GM19467 (cell line): Measurements from ENCODE around the gene NAV2.

Source experiments
- ATAC-seq: cut with Tn5 transposase; IDR thresholded peaks from one replicate; pipeline ENCODE4 v1.9.1; 2021; ENCODE audit warnings: mild to moderate bottlenecking, moderate library complexity; ENCODE audit not compliant: unreplicated experiment

NAV2 gene

DNA sequence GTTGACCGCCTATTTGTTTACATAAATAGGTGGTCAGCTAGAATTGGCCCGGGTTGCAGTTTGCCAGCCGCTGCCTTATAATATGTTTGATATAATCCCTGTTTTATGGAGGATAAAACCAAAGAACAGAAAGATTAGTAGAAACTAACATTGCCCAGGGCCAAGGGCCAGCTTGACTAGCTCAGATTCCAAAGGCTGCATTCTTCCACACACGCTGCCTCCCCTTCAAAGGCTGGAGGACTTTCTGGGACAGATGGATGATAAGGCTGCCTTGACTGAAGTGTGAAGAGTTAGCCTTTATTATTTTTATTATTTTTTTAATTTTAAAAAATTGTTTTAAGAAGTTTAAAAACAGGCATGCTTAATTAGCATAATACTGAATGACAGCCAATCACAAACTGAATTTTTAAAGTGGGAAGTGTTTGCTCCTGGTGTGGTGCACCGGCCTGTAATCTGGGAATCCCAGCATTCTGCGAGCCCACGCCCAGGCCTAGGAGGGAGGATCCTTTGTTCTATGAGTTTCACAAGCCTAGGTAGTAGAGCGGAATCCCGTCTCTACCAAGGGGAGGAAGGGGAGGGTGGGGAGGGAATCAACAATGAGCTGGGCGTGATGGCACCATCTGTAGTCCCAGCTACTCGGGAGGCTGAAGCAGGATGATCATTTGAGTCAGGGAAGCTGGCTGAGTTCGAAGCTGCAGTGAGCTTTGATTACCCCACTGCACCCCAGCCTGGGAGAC lies 114.9 kb downstream of the NAV2 start:
- ATAC-seq: no peak

DNA sequence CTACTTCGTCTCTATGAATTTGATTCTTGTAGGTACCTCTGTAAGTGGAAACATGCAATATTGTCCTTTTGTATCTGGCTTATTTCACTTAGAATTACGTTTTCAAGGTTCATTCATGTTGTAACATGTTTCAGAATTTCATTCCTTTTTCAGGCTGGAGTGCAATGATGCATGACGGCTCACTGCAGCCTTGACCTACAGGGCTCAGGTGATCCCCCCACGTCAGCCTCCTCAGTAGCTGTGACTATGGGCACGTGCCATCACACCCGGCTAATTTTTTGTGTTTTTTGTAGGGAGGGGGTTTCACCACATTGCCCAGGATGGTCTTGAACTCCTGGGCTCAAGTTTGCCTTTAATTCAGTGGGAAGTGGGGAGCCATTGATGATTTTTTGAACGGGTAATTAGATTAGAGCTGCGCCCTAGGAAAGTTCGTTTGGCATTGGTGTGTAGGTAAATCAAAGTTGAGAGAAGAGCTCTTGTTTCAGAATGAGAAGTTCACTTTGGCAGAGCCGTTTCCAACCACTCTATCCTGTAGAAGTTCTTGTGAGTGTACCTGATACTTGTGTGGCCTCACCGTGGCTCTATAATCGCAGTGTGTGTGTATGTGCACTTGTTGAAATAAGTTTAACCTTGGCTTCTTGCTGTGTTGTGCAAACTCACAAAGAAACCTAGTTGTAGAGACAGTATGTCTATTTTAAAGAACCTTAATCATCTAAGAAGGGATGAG lies 115.9 kb downstream of the NAV2 start:
- no peak for ATAC-seq

DNA sequence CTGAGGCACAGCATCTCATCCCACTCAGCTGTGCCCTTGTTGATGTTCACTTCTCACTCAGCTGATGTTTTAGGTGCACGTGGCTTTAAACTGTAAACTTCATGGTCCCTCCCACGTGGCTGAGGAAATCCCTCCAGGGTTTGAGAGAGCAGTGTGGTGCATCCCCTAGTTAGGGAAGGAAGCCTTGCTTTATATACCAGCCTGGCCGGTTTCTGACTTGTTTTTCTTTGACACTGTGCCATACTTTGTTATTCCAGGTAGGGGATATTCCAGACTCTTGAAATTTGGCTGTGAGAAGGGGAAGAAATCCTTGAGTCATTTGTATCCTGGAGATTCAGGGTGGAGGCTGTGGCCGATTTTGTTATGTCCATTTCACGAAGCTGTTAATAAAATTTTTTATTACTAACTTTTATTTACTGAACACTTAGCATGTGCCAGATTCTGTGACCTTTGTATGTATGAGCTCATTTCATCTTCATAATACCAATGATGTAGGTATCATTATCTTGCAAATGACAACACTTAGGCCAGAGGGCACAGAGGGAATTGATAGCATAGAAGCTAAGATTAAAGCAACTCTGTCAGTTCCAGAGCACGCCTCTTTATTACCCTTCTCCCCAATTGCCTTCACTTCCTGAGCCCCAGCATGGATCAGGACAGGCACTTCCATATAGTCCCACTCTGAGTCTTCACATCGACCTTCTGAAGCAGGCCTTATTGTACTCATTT lies 116.6 kb downstream of the NAV2 start:
- ATAC-seq: no peak

DNA sequence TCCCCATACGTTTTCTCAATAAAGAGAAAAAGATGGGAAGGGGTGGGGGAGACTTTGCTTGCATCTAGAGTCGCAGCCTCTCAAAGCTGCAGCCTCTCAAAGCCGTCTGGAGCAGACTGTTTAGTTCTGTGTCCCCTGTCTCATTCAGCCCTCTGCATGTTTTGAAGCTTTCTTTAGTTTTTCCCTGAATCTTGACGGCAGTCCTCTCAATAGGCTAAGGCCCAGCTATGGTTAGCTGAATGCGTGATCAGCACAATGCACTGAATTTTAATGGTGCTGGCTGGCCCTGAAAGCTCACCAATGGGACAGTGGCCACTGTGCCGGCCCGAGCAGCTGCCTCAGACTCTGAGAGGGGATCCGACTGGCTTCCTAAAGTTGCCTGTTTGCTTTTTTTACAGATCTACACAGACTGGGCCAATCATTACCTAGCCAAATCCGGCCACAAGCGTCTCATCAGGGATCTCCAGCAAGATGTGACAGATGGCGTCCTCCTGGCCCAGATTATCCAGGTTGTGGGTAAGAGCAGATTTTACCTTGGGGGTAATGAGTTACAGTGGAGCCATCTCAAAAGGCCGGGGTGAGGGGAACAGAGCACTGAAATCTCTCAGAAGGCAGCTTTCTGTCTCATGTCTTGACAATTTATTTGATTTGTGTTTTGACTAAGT lies 119.6 kb downstream of the NAV2 start:
- no peak for ATAC-seq

DNA sequence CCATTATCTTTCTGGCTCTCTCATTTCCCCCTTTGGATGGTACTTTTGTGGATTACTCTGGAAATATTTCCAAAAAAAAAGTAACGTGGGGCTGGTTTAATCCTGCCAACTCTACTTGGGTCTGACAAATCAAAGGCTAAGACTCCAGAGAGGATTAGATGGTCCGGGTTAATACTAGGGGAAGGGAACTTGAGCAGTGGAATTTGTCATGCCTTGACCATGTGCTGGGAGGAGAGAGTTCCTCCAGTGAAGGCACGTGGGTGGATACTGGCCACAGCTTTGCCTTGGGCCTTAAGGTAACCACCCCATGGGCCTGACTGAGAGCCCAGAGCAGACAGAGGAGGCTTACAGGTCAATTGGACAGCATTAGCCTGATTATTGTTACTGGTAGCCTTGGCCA lies 120.3 kb downstream of the NAV2 start:
- no peak for ATAC-seq

DNA sequence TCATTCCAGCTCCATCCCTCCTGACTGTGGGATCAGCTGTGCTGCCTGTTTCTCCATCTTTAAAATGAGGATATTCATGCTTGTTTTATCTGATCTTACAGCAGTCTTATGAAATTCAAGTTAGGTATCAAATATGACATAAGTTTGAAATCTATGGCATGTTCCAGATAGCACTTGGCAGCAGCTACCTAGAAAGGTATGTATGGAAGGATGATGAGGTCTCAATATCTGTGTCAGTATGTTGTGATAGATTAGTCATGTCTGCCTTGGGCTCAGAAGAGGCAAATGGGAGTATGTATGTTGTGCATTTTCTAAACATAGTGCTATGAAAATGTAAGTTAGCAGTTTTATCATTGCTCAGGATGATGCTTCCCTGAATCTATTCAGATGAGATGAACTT lies 122.1 kb downstream of the NAV2 start:
- no peak for ATAC-seq

DNA sequence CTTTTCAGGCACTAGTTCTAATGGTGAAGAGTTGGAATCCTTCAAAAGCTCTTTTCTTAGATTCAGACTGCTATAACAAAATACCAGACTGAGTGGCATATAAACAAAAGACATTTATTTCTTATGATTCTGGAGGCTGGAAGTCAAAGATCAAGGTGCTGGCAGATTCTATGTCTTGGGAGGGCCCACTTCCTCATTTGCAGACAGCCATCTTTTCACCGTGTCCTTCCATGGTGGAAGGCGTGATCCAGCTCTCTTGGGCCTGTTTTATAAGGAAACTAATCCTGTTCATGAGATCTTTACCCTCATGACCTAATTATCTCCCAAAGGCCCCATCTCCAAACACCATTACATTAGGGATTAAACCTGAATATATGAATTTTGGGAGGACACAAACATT lies 124.0 kb downstream of the NAV2 start:
- no peak for ATAC-seq

DNA sequence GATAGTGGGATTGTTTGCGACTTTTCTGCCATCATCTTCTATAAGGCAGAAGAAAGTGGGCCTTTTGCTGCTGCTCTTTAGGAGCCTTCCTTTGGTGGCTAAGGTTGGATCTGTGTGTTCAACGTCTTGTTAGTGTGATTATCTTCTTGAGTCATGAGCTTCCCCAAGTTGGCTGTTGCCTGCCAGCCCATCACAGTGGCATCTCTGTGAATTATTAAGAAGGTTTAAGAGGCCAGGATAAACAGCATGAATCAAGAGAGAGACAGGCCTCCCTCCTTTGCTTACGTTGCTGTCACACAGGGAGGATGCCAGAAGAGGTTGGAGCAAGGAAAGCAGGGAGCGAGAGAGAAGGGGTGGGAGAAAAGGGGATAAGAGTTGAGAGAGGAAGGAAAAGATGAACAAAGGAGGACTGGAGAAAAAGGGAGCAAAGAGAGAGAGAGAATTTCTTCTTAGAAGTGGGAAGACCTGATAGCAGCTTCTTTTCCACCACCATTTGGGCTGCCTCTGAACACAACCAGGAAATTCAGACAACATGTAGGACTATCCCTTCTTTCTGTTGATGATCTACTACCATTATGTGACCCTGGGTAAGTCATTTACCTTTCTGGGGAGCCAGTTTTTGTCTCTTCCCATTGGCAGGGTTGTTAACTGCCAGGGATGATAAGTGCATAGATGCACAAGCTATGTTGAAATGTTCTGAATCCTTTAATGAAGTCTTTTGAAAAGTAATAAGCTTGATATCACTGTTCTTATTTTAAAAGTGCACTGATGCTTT lies 126.5 kb downstream of the NAV2 start:
- no peak for ATAC-seq

DNA sequence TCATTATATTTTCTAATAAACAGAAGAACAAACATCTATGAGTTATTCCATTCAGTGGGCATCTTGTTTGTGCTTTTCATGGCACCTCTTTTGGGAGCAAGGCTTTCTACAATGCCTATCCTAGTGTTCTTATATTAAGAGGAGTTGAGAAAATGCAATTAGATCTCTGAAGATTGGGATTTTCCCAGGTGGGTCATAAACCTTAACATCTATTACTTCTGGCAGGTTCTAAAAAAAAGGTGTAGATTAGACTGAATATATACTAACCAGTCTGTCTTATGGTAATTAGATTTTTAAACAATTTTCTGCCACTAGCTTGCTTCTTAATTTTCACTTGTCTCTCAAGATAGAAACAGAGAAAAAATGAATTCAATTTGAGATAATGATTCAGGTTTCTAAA lies 128.3 kb downstream of the NAV2 start:
- no peak for ATAC-seq

DNA sequence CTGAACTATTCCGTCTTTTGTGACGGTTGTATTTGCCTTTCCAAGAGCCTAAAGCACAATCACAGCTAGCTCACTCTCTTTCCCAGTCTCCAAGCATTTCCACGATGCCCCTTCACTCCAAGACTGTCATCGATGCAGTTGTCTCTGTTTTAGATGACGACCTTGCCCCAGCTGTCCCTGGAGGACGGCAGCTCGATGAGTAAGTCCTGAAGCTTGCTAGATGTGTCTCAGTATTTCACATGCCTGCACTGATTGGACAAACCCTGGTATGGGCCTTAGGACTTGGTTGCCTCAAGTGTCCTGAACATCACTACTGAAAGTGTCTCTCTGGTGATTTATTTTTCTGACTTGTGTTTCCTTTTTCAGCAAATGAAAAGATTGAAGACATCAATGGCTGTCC lies 129.9 kb downstream of the NAV2 start:
- no peak for ATAC-seq

DNA sequence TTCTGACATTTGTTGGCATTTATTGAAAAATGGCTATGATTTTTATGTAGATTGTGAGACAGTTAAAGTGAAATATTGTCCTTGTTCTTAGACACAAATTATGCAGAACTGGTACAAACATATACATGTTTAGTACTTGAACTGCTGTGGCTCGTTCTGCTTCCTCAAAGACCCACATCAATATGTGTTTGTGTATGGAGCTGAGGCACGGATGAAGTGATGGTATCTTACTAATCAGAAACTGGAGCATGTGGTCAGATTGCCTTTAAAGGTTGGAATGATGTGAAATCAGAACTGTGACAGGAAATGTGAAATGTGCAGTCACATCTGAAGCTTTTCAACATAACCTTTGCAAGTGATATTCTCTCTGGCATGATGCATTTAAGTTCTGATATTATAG lies 130.4 kb downstream of the NAV2 start:
- ATAC-seq: no peak

DNA sequence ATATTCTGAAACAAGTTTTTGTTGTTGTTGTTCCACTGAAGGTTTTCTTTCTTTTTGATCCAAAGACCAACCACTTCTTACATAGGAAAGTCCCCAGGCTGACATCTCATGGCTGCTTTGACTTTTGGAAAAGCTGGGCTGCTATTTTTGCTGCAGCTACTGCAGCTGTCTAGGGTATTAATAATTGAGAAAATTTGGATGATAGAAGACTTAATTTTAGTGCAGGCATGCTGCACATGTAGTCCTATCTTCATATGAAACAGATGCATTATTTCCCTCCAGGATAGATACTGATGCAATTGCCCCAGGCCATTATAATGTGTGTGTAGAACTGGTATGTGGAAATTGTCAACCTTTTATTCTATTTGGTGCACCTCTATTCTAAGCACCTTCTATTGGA lies 131.4 kb downstream of the NAV2 start:
- ATAC-seq: no peak

DNA sequence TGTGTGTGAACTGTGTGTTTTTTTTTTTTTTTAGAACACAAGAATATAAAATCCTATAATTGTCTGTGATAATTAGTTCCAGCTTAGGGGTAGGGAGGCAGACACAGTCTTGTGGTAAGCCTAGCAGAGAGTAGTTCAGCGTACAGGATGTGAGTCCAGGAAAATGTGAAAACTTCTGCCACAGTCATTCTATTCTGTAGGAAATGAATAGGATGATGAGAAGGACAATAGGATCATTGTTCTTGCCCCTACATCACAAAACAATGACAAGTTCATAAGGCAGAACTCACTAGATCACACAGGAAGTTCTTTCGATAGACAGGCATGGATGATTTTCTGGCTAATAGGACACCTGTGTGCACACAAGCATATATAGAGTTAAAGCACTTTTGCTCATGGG lies 132.2 kb downstream of the NAV2 start:
- ATAC-seq: no peak

DNA sequence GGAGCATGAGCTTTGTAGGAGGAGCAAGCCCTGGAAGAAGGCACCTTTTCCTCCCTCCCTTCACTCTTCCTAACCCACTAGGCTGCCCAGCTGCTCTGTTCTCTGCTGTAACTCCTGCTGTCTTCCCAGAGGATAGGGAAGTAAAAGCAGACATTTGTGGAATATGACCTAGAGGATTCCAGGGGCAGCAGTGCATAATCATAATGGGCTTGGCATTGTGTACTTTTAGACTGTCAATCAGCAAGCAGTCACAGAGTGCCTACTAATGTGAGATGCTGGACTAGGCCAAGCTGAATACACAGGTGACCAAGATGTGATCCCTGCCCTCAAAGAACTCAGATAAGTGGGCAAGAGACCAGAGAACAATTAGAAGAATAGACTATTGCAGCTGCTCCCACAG lies 133.0 kb downstream of the NAV2 start:
- ATAC-seq: no peak

DNA sequence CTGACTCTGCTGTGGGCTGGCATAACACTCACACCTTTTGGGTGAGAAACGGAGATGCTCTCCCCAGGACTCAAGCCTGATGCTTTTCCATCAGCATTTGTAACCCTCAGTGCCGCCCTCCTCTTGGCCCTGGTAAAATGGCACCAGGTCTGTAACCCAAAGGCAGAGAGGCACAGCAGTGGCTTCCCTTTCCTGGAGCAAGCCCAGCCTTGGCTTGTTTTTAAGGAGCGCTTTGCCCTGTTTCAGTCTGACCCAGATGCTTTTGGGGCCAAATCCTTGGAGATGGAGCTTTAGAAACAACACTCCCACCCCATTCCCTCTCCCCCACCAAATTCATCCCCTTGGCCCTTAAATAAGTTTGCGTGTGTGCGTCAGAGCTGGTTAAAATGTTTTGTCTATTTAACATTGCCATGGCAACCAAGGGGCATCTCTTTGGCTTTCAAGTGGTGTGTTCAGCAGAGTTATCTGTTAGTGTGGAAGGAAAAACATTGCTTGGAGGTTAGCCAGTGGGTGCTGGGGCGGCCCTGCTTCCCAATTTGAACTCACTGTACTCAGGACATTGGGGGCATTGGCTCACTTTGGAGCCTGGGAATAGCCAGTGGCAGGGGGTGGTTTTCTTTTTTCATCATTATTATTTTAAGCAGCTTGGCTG lies 134.1 kb downstream of the NAV2 start:
- no peak for ATAC-seq

DNA sequence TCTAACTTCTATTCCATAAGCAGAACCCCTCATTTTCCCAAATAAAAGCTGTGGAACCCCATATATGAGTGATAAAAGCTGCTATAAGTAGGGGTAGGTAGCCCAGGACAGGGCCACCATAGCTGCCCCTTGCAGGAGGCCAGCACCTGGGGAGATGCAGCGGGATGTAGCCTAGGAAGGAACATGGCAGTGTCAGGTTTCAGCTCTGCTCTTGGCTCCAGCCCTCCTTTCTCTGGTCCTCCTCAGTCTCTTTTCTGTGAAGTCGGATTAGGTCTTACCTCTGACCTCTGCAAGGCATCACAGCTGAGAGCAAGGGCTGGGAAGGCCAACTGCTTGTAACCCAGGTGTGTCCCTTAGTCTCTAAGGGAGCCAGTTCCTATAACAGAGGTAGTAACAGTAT lies 135.6 kb downstream of the NAV2 start:
- no peak for ATAC-seq

DNA sequence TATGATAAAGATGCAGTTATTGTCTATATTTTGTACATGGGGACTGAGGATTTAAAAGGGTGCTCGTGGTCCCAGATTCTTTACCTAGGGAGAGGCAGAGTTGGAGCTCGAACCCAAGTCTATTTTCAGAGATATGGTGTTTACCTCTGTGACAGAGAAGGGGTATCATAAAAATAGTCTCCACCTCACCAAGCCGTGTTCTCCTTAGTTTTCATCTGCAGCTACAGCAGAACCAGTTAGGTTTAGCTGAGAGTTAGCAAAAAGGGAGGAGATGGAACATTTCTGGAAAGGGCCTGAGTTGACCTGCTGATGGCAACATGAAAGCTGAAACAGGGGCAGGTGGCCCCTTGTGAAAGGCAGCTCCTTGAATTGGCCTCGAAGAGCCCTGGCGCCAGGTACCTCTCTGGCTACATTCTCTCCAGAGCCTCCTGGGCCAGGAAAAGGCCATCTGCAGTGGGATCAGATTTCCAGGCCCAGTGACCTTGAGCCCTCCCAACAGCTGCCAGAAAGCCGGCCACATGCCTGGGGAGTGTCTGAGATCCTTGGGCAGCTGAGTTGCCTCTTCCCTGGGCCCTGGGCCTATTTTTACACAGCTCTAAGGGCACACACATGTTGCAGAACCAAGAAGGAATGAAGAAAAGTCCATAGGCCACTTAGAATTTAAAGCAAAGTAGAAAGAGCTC lies 136.6 kb downstream of the NAV2 start:
- ATAC-seq: no peak

DNA sequence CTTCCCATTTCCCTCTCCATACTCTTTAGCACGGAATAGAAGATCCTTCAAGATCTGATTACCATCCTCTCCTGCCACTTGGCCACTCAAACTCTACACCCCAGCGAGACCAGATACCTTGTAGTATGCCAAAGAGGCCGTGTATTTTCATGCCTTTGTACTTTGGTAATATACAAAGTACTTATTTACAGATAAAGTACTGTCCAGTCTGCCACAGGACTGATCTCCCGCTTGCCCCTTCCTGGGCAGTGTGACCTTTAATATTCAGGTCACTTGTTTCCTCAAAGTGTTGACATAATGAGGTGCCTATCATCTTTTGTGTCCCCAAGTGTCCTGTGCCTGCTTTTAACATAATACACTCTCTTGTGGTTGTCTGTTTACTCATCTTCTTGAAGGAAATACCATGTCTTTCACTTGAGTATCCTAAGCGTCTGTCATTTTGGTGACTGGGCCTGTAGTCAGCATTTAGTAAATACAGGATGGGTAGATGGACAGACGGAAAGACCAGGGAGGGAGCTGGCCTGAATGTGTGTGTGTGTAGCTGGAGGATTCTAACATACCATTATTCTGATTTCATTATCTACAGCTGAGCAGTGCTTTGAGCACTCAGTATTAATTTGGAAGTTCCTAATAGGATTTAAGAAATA lies 137.4 kb downstream of the NAV2 start:
- ATAC-seq: no peak

DNA sequence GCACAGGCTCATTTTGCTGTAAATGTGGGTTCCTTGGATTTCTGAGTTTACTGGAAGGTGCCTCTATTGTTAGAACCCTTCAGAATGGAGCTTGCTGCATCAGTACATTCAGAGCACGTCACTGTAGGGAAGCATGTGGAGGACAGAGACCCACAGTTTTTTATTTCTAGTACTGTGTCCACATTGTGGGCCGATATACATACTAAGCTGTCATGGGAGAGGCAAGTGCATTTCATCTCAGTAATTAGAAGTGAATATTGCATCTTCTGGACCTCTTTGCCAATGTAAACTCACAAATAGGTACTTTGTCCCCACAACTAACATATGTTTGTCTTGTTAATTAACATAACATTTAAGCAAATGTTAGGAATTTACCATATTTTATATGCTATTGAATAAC lies 139.7 kb downstream of the NAV2 start:
- ATAC-seq: no peak
